HG03565 (cell line): Measurements from ENCODE around the gene DLL4.
"Not testable (repeated sequence)": the region's sequence is repeated elsewhere in the genome, so short reads cannot be mapped to it uniquely, and the experiment has no call there.

Experiments used
- ATAC-seq: cut with Tn5 transposase; IDR thresholded peaks from one replicate; pipeline ENCODE4 v1.9.1; 2021; ENCODE audit warnings: mild to moderate bottlenecking, moderate library complexity; ENCODE audit not compliant: unreplicated experiment

DLL4 gene

GRCh38 chr15:40957581-40958051, 28.5 kb downstream of the DLL4 start:
- no peak for ATAC-seq

- ATAC-seq, result no peak
Observed at GRCh38 chr15:40958146-40958545, 29.0 kb downstream of the DLL4 start.

GRCh38 chr15:40958723-40959122, 29.6 kb downstream of the DLL4 start:
- ATAC-seq, result no peak

DNA sequence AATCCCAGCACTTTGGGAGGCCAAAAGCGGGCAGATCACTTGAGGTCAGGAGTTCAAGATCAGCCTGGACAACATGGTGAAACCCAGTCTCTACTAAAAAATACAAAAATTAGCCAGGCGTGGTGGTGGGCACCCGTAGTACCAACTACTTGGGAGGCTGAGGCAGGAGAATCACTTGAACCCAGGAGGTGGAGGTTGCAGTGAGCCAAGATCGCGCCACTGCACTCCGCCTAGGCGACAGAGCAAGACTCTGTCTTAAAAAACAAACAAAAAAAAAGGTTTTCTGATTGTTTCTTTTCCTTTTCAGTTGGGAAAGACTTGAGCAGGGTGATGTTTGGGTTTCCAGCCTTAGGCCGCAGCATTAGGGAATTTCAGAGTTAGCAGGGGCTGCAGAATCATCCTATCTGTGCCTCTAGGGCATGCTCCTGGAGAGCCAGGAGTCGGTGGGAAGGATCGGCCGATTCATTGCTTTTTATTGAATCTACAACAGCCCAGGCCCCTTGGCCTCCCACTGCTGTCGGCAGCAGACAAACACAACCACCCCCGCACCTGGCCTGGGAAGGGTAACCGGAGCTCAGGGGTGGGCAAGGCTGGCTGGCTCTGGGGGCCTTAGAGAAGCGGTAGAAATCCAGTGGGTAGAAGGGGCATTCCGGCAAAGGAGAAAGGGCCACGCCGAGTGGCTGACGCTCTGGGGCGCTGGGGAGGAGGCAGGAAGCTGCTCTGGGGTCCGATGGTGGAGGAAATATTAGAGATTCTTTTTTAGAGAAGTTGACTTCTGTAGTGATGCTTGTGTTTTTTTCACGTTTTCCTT, 30.4 kb downstream of the DLL4 start:
- ATAC-seq, result no peak

DNA sequence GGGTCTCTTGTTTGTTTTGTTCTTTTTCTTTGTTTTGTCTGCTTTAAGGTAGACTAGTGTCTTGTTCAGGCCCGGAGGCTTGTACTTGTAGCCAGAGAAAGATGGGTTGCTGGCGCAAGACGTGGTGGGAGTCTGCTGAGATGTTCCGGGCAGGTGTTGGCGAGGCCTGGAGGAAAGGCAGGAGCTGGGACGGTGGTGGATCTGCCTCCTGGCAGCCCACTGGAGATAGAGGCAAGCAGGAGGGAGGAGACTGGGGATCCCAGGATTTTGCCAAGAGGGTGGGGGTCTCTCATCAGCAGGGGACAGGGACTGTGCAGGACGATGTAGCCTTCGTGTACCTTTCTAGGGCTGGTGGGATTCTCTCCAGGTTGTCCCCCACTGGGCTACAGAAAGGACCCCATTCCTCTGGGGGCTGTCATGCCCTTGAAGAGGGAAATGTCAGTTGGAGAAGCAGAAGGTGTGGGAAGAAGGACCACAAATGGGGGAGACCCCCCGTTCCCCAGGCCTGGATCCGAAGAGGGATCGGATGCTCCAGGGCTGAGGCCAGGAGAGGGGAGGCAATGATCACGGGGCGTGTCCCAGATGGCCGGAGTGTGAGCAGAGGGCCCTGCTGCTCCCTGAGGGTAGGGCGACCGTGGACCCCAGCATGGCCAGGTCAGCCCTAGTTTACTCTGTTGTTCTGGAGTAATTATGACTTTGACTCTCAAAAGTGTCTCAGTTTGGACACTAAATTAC, 31.2 kb downstream of the DLL4 start:
- no peak for ATAC-seq

DNA sequence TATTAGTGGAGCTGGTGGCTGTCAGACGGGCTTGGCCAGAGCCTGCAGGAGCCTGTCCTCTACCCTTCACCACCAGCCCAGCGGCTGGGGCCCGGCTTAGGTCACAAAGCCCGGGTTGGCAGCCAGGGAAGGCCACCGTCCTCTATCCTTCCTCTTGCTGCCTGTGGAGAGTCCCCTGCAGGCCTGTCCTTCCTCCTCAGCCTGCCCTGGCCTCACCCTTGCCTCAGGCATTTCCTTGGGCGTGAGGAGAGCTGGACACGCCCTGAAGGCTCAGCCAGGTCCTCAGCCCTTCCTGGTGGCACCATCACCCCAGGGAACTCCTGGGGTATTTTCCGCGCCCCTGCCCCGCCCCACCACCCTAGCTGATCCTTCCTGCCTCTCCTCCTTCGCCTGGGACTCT, 31.8 kb downstream of the DLL4 start:
- ATAC-seq, result no peak

GRCh38 chr15:40961740-40962139, 32.6 kb downstream of the DLL4 start:
- not testable (repeated sequence) for ATAC-seq

GRCh38 chr15:40962317-40962716, 33.2 kb downstream of the DLL4 start:
- not testable (repeated sequence) for ATAC-seq

DNA sequence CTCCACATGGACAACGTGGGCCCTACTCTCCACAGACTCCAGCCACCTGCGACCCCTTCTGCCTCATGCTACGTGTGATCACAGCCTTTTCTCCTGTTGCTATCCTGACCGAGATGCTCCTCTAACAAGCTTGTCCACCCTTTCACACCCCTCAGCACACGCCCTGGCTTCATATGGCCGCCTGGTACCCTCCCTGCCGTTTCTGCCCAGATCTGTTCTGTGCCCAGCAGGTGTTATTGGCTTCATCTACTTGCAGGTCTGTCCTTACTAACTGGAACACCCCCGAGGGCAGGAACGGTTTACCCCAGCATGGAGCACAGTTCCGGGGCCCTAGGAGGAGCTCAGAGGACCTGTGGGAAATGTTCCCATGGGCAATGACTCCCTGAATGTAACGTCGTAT, 34.1 kb downstream of the DLL4 start:
- no peak for ATAC-seq

GRCh38 chr15:40964006-40964405, 34.9 kb downstream of the DLL4 start:
- no peak for ATAC-seq

- ATAC-seq, result no peak
Observed at GRCh38 chr15:40964634-40965033, 35.5 kb downstream of the DLL4 start.

GRCh38 chr15:40968290-40969085, 39.3 kb downstream of the DLL4 start:
- ATAC-seq, result no peak

GRCh38 chr15:40969363-40969762, 40.2 kb downstream of the DLL4 start:
- no peak for ATAC-seq

DNA sequence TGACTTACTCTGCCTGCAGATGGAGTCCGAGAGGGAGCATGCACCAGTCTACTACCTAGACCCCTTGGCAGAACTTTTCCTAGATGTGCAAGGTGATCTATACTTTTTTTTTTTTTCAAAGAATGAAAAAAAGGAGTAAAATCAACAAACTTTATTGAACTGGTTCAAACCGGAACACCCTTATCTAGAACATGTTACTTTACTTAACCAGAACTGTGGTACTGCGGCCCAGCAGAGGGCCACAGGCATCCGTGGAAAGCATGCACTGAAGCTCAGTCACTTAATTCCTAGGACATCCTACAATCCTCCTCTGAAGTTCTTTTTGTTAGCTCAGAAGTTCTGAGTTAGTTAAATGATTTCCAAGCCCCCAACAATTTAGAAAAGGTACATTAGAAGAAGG, 45.7 kb downstream of the DLL4 start:
- ATAC-seq, result no peak

DNA sequence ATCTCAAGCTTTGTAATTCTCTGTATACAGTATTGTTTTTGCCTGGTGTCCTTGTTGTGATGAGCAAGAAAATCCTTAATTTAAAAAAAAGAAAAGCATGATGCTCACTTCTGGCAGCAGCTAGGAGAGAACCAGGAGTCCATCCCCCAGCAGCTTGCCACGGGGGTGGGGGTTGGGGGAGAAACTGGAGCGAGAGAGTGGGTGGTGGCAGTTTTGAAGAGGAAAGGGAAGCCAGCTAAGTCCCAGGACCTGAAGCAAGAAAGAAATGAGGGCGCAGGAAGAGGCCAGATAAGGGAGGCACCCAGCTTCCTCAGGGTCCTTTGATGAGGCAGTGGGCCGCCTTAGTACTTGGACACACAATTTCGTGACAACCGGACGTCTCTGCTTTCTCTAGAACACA, 47.7 kb downstream of the DLL4 start:
- ATAC-seq, result no peak

DNA sequence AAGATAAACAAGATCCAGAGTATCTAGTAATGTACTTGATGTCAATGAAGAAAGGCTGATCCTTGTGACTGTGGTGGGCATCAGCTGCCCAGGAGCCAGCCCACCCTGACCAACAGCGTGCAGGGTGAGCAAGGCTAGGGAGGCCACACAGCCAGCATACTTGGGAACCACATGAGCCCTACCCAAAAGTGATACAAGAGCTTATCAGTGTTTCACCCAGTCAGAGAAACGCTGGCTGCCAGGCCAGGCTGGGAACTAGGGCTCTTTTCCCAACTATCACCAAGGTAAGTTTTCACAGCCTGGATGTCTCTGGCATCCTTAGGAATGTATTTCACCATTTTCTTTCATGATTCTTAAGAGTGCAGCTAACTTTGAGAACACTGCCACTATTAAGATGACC, 49.0 kb downstream of the DLL4 start:
- ATAC-seq, result no peak

DNA sequence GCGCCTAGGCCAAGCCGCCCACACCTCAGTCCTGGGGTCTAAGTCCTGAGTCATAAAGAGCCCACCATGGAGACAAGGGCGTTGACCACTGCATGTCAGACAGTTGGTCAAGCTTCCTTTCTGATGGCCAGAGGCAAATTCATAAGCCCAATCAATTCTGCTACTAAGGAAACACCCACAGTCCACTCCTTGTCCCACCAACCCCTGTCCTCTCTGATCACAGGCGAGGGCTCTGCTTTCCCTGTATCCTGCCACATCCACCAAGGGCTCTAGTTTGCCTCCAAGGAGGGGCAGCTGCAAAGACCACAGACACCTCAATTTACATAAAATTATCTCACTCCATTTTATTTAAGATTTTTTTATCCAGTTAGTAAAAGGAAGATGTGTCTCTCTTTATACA, 49.4 kb downstream of the DLL4 start:
- ATAC-seq, result no peak

DNA sequence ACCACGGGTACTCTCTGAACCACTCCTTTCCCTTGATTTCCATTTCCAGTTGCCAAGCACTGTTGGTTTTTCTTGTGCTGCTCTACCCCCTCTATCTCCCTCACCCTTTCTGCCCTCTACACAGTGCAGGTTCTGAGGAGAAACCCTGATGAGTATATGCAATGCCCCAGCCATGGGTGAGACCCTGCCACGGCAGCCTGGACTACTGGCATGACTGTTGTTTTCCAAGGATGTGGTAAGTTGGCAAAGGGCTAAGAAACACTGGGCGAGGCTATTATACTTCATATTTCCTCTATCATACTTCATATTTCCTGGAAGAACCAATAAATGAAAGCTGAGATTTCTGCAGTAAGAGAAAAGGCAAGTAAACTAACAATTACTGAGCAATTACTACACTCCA, 52.0 kb downstream of the DLL4 start:
- ATAC-seq, result no peak

- no peak for ATAC-seq
Observed at GRCh38 chr15:40982855-40983254, 53.7 kb downstream of the DLL4 start.

DNA sequence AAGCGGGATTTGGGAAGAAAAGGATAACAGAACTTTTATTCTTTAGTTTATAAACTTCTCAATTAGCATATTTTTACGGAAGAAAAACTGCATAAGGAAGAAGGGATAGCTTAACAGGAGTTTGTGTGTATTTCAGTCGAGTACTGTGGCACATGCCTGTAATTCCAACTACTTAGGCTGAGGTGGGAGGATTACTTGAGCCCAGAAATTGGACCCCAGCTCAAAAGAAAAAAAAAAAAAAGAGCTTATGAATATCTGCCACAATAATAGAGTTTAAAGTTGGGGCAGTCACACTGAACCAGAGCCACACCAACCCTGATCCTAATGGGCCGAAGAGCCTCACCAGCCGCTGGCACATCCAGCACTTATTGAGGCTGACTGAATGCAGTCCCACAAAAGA, 55.3 kb downstream of the DLL4 start:
- no peak for ATAC-seq

- no peak for ATAC-seq
Observed at GRCh38 chr15:40984964-40985363, 55.8 kb downstream of the DLL4 start.
